GM18508 (cell line): Measurements from ENCODE around the gene PPP1R2.
"Not testable (repeated sequence)": the region's sequence is repeated elsewhere in the genome, so short reads cannot be mapped to it uniquely, and the experiment has no call there.

ENCODE experiments used
- ATAC-seq: cut with Tn5 transposase; IDR thresholded peaks from one replicate; pipeline ENCODE4 v1.9.1; 2021; ENCODE audit warnings: moderate number of reproducible peaks; ENCODE audit not compliant: insufficient read depth, unreplicated experiment

Gene PPP1R2

DNA sequence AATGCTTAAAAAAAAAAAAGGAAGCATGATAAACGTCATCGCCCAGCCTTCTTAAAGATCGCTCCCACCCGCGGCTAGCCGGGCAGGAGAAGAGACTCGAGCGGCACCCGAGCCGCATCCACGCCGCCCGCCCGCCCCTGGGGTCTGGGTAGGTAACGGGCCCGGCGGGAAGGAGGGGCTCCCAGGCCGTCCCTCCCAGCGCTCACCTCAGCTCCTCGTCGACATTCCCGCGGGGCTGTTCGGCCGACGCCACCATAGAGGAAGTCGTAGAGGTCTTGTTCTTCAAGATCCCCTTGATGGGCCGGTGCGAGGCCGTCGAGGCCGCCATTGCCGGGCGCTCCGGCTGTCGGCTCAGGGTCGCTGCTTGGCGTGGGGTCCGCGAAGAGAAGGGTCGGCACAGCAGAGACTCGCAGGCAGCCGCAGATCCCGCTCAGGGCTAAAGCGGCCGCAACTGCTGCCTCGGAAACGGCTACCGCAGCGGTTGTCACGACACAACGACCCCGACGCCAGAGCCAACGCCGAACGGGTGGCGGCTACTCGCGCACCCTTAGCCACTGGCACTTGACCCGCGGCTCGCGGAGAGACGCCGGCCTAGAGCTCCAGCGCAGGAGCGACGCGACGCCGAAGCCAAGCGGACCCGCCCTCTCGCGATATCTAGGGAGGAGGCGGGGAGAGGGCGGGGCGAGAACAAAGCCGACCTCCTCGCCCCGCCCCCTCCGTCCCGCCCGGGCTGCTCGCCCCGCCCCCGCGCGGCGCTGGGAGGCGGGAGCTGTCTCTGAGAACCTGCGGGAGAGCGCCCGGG is at the start of gene PPP1R2:
TSS of gene PPP1R2 (minus strand) at position 628 of the 802 bp plus-strand sequence. CDS start at position 328, 300 bp downstream.
- ATAC-seq = no peak

DNA sequence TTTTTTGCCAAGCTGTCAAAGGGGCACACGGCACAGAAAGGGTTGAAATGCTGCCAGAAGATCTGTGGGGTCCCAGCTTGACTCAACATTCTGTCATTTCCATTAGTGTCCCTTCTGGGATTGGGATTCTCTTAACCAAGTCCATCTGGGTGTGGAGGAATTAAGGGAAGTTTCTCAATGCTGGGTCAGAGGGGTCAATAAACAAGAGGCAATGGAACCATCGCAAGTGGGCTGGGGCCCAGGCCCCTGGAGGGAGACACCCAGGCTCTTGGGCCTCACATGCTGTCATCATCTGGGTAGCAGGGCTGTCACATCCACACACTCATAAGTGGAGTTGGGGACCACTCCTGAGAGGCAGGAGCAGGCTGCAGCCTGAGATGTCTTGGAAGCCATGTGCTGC is 48.7 kb upstream of the PPP1R2 start:
- no peak for ATAC-seq

DNA sequence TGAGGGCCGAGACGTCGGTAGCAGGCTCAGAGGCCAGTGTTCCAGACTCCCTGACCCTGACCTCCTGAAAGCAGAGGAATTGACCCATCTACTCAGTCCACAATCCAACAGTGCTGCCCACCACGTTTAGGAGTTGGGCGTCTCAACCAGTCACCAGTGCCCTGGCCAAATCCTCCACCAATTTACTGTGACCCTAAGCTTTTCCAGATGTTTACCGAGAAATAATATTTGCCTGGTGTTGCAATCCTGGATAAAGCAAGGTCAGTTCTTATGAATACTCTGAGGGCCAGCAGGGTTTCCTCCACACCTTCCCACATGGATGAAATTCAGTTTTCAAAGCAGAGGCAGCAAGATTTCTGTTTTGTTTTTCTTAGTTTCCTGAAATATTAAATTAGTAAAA is 48.1 kb upstream of the PPP1R2 start:
- ATAC-seq = no peak

DNA sequence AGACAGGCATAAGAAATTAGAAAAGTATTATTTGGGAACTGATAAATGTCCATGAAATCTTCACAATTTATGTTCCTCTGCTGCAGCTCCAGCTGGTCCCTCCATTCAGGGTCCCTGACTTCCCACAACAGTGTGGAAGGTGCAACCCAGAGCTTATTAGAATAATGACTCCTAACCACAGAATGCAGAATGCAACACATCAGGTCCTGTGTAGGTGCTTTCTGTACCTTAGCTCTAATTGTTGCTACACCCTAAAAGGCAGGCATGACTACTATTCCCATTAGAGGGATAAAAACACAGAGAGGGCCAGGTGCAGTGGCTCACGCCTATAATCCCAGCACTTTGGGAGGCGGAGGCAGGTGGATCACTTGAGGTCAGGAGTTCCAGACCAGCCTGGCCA is 47.3 kb upstream of the PPP1R2 start:
- not testable (repeated sequence) for ATAC-seq

DNA sequence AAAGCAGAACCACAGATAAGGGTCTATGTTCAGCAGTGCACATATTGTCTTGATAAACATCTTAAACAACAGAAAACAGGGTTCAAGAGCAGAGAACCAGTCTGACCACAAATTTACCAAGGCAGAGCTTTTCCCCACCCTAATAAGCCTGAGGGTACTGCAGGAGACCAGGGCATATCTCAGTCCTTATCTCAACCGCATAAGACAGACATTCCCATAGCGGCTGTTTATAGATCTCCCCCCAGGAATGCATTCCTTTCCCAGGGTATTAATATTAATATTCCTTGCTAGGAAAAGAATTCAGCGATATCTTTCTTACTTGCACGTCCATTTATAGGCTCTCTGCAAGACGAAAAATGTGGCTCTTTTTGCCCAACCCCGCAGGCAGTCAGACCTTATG is 46.7 kb upstream of the PPP1R2 start:
- not testable (repeated sequence) for ATAC-seq

DNA sequence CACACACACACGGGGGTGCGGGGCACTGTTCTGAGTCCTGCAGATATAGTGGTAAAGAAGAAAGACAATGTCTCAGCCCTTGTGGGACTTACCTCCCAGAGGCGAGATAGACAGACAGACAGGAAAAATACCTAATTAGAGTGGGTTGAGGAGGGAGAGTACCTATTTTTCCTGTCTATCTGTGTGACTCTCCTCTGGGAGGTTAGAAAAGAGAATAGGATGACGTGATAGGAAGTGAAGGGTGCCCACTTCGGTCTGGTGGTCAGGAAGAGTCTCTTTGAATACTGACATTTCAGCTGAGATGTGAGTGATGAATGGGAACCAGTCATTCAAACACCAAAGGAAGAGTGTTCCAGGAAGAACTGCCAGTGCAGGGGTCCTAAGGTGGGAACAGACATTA is 44.7 kb upstream of the PPP1R2 start:
- ATAC-seq = no peak

DNA sequence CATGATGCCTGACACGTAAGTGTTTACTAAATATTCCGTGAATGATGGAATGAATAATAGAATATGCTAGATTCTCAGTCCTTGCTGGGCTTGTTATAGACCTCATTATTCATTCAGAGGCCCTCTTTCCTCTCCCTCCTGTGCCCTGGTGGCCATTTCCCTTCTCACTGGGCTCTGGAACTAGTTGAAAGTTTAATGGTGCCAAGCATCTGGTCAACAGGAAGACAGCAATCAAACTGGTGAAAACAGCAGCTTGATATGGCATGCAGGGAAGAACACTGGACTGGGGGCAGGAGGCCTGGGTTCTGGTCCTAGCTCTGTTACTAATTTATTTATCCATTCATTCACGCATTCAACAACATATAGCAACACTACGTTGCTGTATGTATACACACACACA is 44.3 kb upstream of the PPP1R2 start:
- no peak for ATAC-seq

DNA sequence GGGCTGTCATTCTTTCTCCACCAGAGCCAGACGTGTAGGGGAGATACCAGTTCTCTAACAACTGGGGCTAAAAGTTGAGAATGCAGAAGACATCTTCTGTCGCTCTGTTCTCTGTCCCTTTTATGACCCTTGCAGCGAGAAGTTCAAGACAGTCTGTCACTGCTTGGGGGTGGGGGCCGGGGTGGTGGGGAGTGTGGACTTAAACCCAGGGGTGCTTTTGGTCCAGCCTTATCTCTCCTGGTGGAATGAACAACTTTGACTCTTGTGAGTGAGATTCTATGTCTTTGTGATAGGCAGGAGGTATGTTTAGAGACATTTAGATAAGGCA is 41.4 kb upstream of the PPP1R2 start:
- ATAC-seq = no peak

DNA sequence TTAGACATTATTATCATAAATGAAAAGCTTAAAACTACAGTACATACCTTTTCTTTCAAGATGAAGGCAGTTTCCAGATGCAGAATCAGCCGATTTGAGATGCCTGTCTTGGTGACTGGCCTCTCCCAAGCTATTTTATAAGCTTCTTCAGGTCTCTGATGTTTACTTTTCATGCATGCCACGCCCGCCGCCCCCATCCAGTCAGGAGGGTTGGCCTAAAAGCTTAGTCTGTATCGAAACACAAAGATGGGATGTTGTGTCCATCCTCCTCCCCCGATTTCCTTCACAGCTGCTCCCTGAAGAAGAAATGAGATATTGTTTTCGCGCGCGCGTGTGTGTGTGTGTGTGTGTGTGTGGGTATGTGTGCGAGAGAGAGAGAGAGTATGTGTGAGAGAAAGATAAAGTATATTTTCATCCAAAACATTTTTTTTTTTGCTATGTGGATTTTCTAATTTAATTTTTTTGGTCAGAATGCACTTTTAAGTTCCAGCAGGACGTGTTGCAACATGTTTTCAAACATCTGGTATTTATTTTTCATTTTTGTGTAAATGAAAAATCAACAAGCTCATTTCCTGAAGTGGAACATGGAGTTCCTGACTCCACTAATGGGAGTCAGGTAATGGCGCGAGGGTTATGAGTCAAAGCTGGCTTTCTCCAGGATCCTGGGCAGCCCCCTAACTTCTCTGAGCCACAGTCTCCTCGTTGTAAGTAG is 40.9 kb upstream of the PPP1R2 start, which contains the start of gene APOD:
TSS of gene APOD (minus strand) at position 110 of the 712 bp plus-strand sequence. CDS start 4,479 bp downstream, outside the sequence.
- ATAC-seq = no peak

DNA sequence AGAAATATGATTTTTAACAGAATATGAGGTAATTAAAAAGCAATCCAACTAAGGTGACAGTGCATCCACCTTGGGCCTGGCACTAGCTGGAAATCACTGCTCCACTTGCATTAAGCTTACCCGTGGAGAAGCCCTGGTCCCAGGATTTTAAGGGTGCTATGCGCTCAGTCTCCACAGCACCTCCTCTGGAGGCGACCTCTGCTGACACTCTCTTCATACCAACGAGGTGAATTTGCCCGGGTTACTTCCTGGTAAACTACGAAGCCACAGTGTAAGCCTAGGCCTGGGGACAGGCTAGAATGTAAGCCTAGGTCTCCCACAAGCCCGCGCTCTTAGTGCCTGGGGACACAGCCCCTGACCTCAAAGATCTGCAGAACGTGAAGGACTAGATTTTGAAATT is 39.8 kb upstream of the PPP1R2 start:
- ATAC-seq = no peak

DNA sequence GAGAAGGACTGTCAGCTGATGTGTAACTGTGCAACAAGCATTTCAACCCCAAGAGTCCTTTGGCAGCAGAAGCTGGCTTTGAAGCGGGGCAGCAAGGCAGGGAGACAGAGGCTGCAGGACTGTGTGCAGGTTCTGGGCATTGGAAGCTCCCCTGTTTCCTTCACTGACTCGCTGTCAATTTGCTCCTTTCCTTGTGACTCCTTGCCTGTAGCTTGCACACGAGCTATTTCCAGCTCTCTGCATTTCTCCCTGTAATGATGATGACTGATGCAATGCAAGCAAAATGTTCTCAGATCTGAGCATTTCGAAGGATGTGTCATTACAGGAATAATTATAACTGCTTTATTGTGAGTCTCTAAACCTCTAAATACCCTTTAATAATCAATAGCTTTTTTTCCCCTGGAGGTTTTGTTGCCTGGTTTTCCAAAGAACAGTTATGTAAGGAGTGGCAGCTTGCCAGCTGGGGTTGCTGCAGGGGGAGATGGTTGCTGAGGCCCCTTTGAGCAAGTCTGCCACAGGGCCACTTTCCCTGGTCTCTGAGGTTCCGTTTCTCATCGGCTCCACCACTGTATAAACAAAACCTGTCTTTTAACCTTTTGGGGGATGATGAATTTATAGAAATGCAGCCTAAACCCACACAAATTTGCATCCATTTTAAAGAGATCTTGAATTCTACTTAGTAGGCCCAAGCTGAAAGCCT is 37.8 kb upstream of the PPP1R2 start:
- ATAC-seq = no peak

DNA sequence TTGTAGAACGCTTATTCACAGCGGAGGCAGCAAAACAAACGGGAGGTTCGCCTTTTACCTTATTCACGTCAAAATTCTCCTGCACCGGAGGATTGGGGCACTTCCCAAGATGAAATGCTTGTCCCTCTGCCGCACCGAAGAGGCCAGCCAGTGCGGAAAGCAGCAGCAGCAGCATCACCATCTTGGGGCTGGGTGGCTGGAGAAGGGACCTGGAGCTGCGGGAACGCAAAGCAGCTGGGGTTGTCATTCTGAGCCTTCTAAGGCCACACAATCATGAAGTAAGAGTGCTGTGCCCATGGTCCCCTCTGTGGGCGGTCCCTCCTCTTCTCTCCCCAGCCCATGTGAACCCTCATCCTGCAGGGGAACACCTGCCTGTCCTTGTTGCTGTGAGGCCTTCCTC is 36.2 kb upstream of the PPP1R2 start:
- no peak for ATAC-seq

DNA sequence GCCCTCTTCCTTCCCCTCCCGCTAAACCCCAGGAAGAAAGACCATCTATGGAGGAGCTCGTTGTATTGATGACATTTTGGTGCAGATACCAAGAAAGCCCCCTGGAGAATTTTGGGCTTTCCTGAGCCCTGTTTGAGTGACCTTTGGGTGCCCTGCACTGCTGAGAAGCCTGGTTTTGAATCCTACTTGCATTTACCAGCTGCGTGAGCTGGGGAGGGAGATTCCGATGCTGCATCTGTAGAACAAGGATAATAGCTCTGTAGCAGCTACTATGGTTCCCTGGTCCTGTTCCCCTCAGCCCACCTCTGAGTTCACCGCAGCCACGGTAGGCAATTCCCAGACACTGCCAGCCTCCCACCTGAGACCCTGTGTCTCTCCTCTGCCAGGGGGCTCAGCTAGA is 35.4 kb upstream of the PPP1R2 start:
- ATAC-seq = no peak

DNA sequence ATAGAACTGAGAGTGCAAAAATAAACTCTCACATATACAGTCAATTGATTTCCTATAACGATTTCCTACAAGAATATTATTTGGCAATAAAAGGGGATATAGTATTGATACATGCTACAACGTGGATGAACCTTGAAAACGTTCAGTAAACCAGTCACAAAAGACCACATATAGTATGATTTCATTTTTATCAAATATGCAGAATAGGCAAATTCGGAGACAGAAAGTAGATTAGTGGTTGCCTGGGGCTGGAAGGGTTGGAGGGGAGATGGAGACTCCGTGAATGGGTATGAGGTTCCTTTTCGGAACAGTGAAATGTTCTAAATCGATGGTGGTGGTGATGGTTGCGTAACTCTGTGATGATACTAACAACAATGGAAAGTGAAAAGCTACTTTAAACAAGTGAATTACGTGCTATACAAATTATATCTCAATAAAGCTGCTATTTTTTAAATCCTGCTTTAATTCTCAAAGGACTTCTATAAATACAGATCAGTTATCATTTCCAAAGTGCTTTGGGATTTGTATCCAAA is 34.6 kb upstream of the PPP1R2 start:
- no peak for ATAC-seq

DNA sequence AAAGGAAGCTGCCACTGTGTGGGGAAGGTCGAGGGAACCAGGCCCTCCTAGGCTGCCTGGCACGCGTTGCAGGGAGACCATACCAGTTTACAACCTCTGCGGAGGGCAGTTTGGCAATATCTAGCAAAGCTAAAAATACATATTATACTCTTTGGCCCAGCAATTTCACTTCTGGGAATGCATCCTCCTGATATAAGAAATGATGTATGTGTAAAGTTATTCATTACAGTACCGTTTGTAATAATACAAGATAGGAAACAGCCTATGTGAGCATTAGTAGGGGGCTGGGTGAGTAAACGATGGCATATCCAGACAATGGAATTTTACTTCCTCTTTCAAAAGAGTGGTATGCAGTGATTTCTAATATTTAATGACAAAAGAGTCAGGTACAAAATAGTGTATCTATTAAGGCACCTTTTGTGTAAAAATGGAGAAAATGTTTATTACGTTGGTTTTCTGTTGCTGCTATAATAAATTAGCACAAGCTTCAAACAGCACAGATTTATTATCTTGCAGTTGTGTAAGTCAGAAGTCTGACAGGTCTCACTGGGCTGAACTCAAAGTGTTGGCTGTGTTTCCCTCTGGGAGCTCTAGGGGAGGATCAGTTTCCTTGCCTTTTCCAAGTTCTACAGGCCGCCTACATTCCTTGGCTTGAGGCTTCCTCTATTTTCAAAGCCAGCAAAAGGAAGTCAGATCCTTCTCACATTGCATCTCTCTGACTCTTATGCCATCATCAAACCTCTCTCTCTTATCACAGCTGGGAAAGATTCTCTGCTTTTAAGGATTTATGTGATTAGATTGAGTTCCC is 31.6 kb upstream of the PPP1R2 start:
- ATAC-seq = no peak

DNA sequence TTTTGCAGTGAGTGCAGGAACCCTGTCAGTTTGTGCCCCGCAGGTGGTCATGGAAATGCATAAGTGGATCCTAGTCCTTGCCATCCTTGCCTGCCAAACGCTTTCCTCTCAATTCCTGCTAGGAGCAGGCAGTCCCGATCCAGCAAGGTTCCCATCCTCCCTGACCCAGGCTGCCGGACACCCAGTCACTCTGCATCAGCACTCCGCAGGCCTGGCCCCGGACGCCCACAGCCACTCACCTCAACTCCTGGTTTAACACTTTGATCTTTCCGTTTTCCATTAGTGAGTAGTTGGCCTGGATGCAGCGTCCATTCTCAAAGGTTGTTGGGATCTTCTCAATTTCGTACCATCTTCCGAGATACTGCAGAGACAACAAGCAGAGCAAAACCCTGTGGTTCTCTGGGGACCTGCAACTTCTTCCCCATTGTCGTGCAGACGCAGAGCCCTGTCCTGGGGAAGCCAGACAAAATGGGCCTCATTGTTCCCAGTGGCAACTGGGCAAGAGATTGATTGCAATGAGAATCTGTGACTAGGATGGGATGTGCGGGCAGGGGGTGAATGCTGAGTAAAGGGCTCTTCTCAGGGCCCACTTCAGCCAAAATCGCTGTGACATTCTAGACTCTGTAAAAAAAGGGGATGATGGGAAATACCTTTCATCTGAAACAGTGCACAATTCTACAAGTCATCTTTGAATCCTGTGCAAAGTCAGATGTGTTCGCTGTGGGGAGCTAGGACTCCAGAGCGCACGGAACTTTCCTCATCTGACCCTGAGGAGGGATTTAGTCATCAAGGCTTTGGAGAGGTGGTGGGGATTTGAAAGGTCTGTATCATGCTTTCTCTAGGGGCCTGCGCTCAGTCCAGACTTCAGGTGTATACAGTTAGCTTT is 30.7 kb upstream of the PPP1R2 start:
- ATAC-seq = no peak

DNA sequence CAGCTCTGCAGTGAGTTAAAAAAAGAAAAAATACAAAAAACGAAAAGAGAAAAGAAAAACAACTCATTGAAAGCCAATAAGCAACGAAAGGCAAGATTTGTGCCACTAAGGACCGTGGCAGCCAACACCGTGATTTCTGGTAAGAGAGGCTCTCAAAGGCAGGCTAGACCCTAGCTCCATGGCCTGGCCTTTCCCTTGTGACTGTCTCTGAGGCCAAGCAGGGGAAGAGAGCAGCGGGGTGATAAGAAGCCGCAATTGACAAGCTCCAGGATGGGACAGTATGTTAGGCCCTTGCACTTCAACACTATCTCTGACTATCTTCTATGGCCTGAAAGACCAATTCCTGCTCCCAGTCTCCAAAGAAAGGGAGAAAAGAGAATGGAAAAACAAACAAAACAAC is 28.2 kb upstream of the PPP1R2 start:
- ATAC-seq = no peak

DNA sequence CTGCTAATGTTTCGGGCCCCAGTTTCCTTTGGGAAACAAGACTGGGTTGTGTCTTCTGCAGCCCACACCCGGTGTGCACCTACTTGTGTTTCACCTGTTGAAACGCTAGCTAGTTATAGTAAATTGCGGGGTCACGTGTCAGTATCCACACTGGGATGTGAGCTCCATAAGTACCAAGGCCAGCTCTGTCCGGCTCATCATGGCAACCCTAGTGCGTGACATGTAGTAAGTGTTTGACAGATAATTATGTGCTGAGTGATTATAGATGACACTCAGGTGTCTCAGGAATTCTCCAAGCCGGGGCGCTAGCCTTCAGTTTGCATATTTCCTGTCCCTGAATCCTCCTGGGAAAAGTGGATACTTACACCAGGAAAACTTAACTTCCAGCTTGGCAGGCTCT is 27.8 kb upstream of the PPP1R2 start:
- no peak for ATAC-seq

DNA sequence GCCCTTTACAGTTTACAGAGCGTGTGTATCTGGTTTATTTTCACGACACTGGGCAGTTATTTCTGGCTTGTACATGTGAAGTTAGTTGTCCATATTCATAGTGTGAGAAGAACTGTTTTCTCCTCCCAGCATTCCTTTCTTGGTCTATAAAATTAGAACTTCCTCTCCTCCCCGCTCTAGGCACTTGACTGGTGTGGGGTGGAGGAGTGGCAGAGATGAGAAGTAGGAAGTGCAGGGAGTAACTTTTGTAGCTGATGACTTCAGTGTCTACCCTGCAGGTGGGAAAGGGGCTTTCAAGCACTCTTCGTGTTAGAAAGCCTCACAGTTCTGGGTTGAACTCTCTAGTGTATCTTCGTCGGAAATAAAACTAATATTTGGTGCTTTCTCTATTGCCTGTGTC is 27.2 kb upstream of the PPP1R2 start:
- no peak for ATAC-seq
